Ishikawa (cell line): ENCODE results near the gene HECTD4.

Source experiments
- CEBPB ChIP-seq: IDR thresholded peaks from 2 replicates; pipeline ENCODE4 v1.6.1; 2012
- CREB1 ChIP-seq: IDR thresholded peaks from 2 replicates; pipeline ENCODE4 v1.6.1; 2012; ENCODE audit warnings: low read depth
- EGR1 ChIP-seq: IDR thresholded peaks from 2 replicates; pipeline ENCODE4 v1.6.1; 2012
- EP300 ChIP-seq: IDR thresholded peaks from 2 replicates; pipeline ENCODE4 v1.6.1; 2012; ENCODE audit warnings: borderline replicate concordance
- FOXM1 ChIP-seq: IDR thresholded peaks from 2 replicates; pipeline ENCODE4 v1.6.1; 2012; ENCODE audit warnings: low read depth, borderline replicate concordance
- MAX ChIP-seq: IDR thresholded peaks from 2 replicates; pipeline ENCODE4 v1.6.1; 2012
- NFIC ChIP-seq: IDR thresholded peaks from 2 replicates; pipeline ENCODE4 v1.6.1; 2012
- RAD21 ChIP-seq: IDR thresholded peaks from 2 replicates; pipeline ENCODE4 v1.6.1; 2012; ENCODE audit warnings: low read depth
- REST ChIP-seq: IDR thresholded peaks from 2 replicates; pipeline ENCODE4 v1.6.1; 2012; ENCODE audit warnings: low read depth, mild to moderate bottlenecking
- TAF1 ChIP-seq: IDR thresholded peaks from 2 replicates; pipeline ENCODE4 v1.6.1; 2012; ENCODE audit warnings: low read depth, mild to moderate bottlenecking
- TCF12 ChIP-seq: IDR thresholded peaks from 2 replicates; pipeline ENCODE4 v1.6.1; 2012; ENCODE audit warnings: low read depth
- TEAD4 ChIP-seq: IDR thresholded peaks from 2 replicates; pipeline ENCODE4 v1.6.1; 2012
- USF1 ChIP-seq: IDR thresholded peaks from 2 replicates; pipeline ENCODE4 v1.6.1; 2012
- YY1 ChIP-seq: IDR thresholded peaks from 2 replicates; pipeline ENCODE4 v1.6.1; 2012; ENCODE audit warnings: low read depth
- ZBTB7A ChIP-seq: IDR thresholded peaks from 2 replicates; pipeline ENCODE4 v1.6.1; 2012; ENCODE audit warnings: low read depth

HECTD4 gene

GRCh38 chr12:112133418-112133817 lies 248.8 kb downstream of the HECTD4 start:
- TF ChIP-seq YY1 (no peak), REST (no peak), EP300 (no peak), NFIC (no peak), TEAD4 (no peak), FOXM1 (no peak), MAX (no peak), USF1 (no peak), TAF1 (no peak), CEBPB (no peak), RAD21 (no peak), CREB1 (no peak), TCF12 (no peak), ZBTB7A (no peak)

- TF ChIP-seq USF1 (no peak), YY1 (no peak), TAF1 (no peak), TEAD4 (no peak), NFIC (no peak), ZBTB7A (no peak), RAD21 (no peak), EGR1 (no peak)
Measured at GRCh38 chr12:112131686-112132085, 250.5 kb downstream of the HECTD4 start.

GRCh38 chr12:112130441-112130998 lies 251.7 kb downstream of the HECTD4 start:
- TF ChIP-seq CREB1 (no peak), TCF12 (no peak), RAD21 (no peak)

GRCh38 chr12:112126911-112127310 lies 255.3 kb downstream of the HECTD4 start:
- TF ChIP-seq REST (no peak), TAF1 (no peak), YY1 (no peak), TCF12 (no peak), USF1 (no peak), EP300 (no peak), ZBTB7A (no peak), TEAD4 (no peak), CEBPB (no peak), RAD21 (no peak), EGR1 (no peak), FOXM1 (no peak), MAX (no peak), NFIC (no peak)

GRCh38 chr12:112126000-112126438 lies 256.2 kb downstream of the HECTD4 start:
- no peak for TF ChIP-seq EP300
- TF ChIP-seq TEAD4: no peak
- TF ChIP-seq CEBPB: no peak
- no peak for TF ChIP-seq TCF12
- no peak for TF ChIP-seq TAF1
- TF ChIP-seq CREB1: no peak
- no peak for TF ChIP-seq RAD21
- no peak for TF ChIP-seq MAX
- no peak for TF ChIP-seq YY1
